ENCODE measurements around the gene HPRT1. TPM values are rescaled to one million over a fixed set of nuclear protein-coding genes. Genes with fewer than 3 reads are reported as not detected.

The HPRT1 gene
- total RNA-seq, 4 donors from 2014 or later: 11.6 to 19.4 (median 17.6) TPM

DNA sequence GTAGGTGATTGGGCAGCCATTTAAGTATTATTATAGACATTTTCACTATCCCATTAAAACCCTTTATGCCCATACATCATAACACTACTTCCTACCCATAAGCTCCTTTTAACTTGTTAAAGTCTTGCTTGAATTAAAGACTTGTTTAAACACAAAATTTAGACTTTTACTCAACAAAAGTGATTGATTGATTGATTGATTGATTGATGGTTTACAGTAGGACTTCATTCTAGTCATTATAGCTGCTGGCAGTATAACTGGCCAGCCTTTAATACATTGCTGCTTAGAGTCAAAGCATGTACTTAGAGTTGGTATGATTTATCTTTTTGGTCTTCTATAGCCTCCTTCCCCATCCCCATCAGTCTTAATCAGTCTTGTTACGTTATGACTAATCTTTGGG lies 16.3 kb downstream of the HPRT1 start:
- H3K27me3 ChIP-seq: no peaks in the 10 kb centered on the region
- no peak overlapping the region for H3K27ac ChIP-seq
- H3K36me3 ChIP-seq: peaks cover 0 to 6% (median 0%) of the 10 kb centered on the region in 3 donors
- no peaks in the 10 kb centered on the region for H3K9me3 ChIP-seq
- TF ChIP-seq POLR2A (IDR thresholded peaks at IDR 0.05): no peak
- TF ChIP-seq, protein P1, sequence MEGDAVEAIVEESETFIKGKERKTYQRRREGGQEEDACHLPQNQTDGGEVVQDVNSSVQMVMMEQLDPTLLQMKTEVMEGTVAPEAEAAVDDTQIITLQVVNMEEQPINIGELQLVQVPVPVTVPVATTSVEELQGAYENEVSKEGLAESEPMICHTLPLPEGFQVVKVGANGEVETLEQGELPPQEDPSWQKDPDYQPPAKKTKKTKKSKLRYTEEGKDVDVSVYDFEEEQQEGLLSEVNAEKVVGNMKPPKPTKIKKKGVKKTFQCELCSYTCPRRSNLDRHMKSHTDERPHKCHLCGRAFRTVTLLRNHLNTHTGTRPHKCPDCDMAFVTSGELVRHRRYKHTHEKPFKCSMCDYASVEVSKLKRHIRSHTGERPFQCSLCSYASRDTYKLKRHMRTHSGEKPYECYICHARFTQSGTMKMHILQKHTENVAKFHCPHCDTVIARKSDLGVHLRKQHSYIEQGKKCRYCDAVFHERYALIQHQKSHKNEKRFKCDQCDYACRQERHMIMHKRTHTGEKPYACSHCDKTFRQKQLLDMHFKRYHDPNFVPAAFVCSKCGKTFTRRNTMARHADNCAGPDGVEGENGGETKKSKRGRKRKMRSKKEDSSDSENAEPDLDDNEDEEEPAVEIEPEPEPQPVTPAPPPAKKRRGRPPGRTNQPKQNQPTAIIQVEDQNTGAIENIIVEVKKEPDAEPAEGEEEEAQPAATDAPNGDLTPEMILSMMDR (IDR thresholded peaks at IDR 0.05): no peak
- H3K4me3 ChIP-seq: no peak overlapping the region
- no peak for DNase-seq
- H3K4me1 ChIP-seq: no peaks in the 10 kb centered on the region

DNA sequence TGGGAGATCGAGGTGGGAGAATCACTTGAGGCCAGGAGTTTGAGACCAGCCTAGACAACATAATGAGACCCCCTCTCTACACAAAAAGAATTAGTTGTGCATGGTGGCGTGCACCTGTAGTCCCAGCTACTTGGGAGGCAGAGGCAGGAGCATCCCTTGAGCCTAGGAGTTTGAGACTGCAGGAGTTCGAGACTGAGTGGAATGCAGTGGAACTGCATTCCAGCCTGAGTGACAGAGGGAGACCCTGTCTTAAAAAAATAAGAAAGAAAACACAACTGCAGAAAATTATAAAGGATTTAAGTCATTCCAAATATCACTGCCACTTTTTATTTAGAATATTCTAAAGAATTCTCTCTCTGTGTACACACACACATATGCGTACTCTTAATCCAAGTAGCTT lies 18.4 kb downstream of the HPRT1 start:
- no peaks in the 10 kb centered on the region for H3K27me3 ChIP-seq
- no peaks in the 10 kb centered on the region for H3K4me1 ChIP-seq
- no peak for DNase-seq
- TF ChIP-seq, protein P1 (IDR thresholded peaks at IDR 0.05): no peak
- no peak for TF ChIP-seq POLR2A (IDR thresholded peaks at IDR 0.05)
- H3K9me3 ChIP-seq: no peaks in the 10 kb centered on the region
- no peak overlapping the region for H3K27ac ChIP-seq
- H3K4me3 ChIP-seq: no peak overlapping the region
- peaks cover 0 to 6% (median 0%) of the 10 kb centered on the region in 3 donors for H3K36me3 ChIP-seq

DNA sequence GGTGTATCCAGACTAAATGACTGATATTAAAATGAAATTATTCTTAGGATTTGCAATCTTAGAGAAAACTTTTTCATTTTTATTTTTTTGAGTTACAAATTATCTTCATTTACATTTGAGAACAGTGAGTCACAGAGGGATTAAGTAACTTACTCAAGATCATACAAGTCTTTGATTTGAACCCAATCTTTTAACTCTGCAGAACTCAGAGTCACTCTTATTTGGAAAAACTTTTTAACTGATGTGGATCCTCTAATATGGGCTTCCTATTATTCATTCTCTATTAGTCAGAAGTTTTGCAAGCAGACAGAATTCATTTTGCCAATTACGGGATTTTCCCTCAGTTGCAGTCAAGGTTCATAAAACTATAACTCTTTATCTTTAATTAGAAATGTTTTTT lies 20.1 kb downstream of the HPRT1 start:
- TF ChIP-seq, protein P1 (IDR thresholded peaks at IDR 0.05): no peak
- TF ChIP-seq POLR2A (IDR thresholded peaks at IDR 0.05): no peak
- Histone ChIP-seq H3K4me1 (no peaks in the 10 kb centered on the region), H3K27me3 (no peaks in the 10 kb centered on the region), H3K27ac (no peak overlapping the region), H3K4me3 (no peak overlapping the region), H3K9me3 (no peaks in the 10 kb centered on the region), H3K36me3 (peaks cover 0 to 4% (median 0%) of the 10 kb centered on the region in 3 donors)
- no peak for DNase-seq

DNA sequence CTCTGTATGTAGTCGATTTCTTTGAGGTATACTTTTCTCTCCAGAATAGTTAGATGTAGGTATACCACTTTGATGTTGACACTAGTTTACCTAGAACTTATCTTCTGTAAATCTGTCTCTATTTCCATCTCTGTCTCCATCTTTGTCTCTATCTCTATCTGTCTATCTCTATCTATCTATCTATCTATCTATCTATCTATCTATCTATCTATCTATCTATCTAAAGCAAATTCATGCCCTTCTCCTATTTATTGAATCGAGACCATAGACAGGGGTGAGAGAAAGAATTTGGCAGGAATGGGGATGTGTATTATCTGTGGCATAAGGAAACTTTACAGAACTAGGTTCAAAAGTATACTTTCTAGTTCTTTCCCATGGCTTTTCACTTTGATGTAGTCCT lies 21.4 kb downstream of the HPRT1 start:
- Histone ChIP-seq H3K4me3 (no peak overlapping the region), H3K27me3 (no peaks in the 10 kb centered on the region), H3K4me1 (no peaks in the 10 kb centered on the region), H3K9me3 (no peaks in the 10 kb centered on the region), H3K36me3 (no peaks in the 10 kb centered on the region), H3K27ac (no peak overlapping the region)
- no peak for TF ChIP-seq POLR2A (IDR thresholded peaks at IDR 0.05)
- TF ChIP-seq, protein P1 (IDR thresholded peaks at IDR 0.05): no peak
- no peak for DNase-seq

DNA sequence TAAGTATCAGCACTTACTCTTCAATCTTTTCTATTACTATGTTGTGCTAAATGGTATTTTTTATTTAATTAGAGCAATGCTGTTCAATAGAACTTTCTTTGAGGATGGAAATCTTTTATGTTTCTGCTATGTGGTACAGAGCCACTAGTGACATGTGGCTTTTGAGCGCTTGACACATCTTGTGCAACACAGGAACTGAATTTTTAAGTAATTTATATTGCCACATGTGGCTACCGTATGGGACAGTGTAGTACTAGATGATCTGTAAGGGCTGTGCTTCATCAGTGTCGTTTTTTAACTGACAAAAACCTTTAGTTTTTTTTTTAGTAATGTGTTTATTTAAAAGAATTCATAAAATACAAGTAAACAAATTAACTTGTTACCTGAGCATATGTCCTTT lies 22.4 kb downstream of the HPRT1 start:
- Histone ChIP-seq H3K36me3 (no peaks in the 10 kb centered on the region), H3K9me3 (no peaks in the 10 kb centered on the region), H3K4me1 (no peaks in the 10 kb centered on the region), H3K27ac (no peak overlapping the region), H3K27me3 (no peaks in the 10 kb centered on the region), H3K4me3 (no peak overlapping the region)
- TF ChIP-seq POLR2A (IDR thresholded peaks at IDR 0.05): no peak
- TF ChIP-seq, protein P1 (IDR thresholded peaks at IDR 0.05): no peak
- no peak for DNase-seq

DNA sequence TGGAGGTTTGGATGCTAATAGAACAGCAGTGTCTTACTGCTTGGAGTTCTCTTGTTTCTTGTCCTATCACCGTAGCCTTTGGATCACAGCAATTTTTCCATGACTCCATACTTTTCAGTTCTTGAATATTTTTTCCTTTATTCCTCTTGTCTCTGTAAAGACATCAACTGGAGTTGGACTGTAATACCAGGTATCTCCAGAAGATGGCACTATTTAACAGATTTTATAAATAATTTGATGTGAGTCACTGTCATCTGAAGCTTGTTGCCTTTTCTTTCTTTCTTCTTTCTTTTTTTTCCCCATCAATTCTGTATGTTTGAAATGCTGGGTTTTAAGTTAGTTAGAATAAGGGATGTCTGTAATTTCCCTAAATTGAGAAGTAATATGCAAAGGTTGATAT lies 24.1 kb downstream of the HPRT1 start:
- no peaks in the 10 kb centered on the region for H3K4me1 ChIP-seq
- no peaks in the 10 kb centered on the region for H3K9me3 ChIP-seq
- no peaks in the 10 kb centered on the region for H3K27me3 ChIP-seq
- no peak overlapping the region for H3K4me3 ChIP-seq
- no peak for DNase-seq
- no peaks in the 10 kb centered on the region for H3K36me3 ChIP-seq
- H3K27ac ChIP-seq: no peak overlapping the region
- TF ChIP-seq POLR2A (IDR thresholded peaks at IDR 0.05): no peak
- TF ChIP-seq, protein P1 (IDR thresholded peaks at IDR 0.05): peak; percentile 25 to 68 (median 60)

All from Peyer's patch (tissue), 4 donors.